OCI-LY1 (cell line): Measurements from ENCODE around the gene FILIP1.

Experiments
- H2AFZ ChIP-seq: fragments of 200-600 bp; sonication (generic), shearing (Covaris generic); 2 replicates; pipeline ENCODE4 v1.6.0; 2014; ENCODE audit warnings: antibody characterized with exemption, mild to moderate bottlenecking, low read length
- H3F3A ChIP-seq: fragments of 200-600 bp; sonication (generic), shearing (Covaris generic); 2 replicates; pipeline ENCODE4 v1.6.0; 2014; ENCODE audit warnings: mild to moderate bottlenecking, antibody characterized with exemption, low read length, moderate library complexity; ENCODE audit not compliant: insufficient read depth
- H3K27ac ChIP-seq: fragments of 200-600 bp; sonication (generic); 2 replicates; pipeline ENCODE4 v1.5.1; 2014; ENCODE audit warnings: low read length, mixed run types, mild to moderate bottlenecking, low read depth; ENCODE audit not compliant: poor library complexity, severe bottlenecking
- H3K27me3 ChIP-seq: fragments of 200-600 bp; sonication (generic); 2 replicates; pipeline ENCODE4 v1.6.0; 2014; ENCODE audit warnings: antibody characterized with exemption, mild to moderate bottlenecking, low read length, moderate library complexity; ENCODE audit not compliant: insufficient read depth
- H3K36me3 ChIP-seq: fragments of 200-600 bp; sonication (generic); 2 replicates; pipeline ENCODE4 v1.6.1; 2014; ENCODE audit warnings: mild to moderate bottlenecking, antibody characterized with exemption, low read length, moderate library complexity, mixed read lengths; ENCODE audit not compliant: insufficient read depth
- H3K4me1 ChIP-seq: fragments of 200-600 bp; sonication (generic); 2 replicates; pipeline ENCODE4 v1.5.1; 2014; ENCODE audit warnings: mild to moderate bottlenecking, low read length, moderate library complexity; ENCODE audit not compliant: insufficient read depth, severe bottlenecking
- H3K4me2 ChIP-seq: fragments of 200-600 bp; sonication (generic), shearing (Covaris generic); 2 replicates; pipeline ENCODE4 v1.6.1; 2014; ENCODE audit warnings: low read length
- H3K4me3 ChIP-seq: fragments of 200-600 bp; sonication (generic); 2 replicates; pipeline ENCODE4 v1.5.1; 2014; ENCODE audit warnings: low read length, low read depth, mild to moderate bottlenecking, mixed read lengths; ENCODE audit not compliant: poor library complexity, severe bottlenecking
- H3K79me2 ChIP-seq: fragments of 200-600 bp; shearing (Covaris generic); 2 replicates; pipeline ENCODE4 v1.6.1; 2016; ENCODE audit warnings: mixed run types, low read length, mixed read lengths; ENCODE audit not compliant: insufficient read depth
- H3K9ac ChIP-seq: fragments of 200-600 bp; sonication (generic), shearing (Covaris generic); 2 replicates; pipeline ENCODE4 v1.6.1; 2014; ENCODE audit warnings: mild to moderate bottlenecking, low read length, mixed read lengths
- H3K9me2 ChIP-seq: fragments of 200-600 bp; sonication (generic), shearing (Covaris generic); 2 replicates; pipeline ENCODE4 v1.6.1; 2014; ENCODE audit warnings: low read depth, mild to moderate bottlenecking, low read length, mixed read lengths
- H3K9me3 ChIP-seq: fragments of 200-600 bp; shearing (Covaris generic); 2 replicates; pipeline ENCODE4 v1.6.1; 2014; ENCODE audit warnings: low read length, mixed read lengths
- H4K20me1 ChIP-seq: fragments of 200-600 bp; sonication (generic), shearing (Covaris generic); 2 replicates; pipeline ENCODE4 v1.6.0; 2016; ENCODE audit warnings: mild to moderate bottlenecking, low read length; ENCODE audit not compliant: insufficient read depth
- EZH2 ChIP-seq: fragments of 200-600 bp; sonication (generic), shearing (Covaris generic); IDR thresholded peaks from 2 replicates; pipeline ENCODE4 v1.8.0; 2017; ENCODE audit warnings: borderline replicate concordance, mixed run types, mild to moderate bottlenecking, antibody characterized with exemption, low read length, moderate library complexity, mixed read lengths
- TF ChIP-seq, protein P1 (sequence below): fragments of 200-600 bp; sonication (generic), shearing (Covaris generic); IDR thresholded peaks from 2 replicates; pipeline ENCODE4 v1.5.1; 2017; ENCODE audit warnings: mild to moderate bottlenecking, antibody characterized with exemption, low read length, moderate library complexity, mixed read lengths

FILIP1 gene

DNA sequence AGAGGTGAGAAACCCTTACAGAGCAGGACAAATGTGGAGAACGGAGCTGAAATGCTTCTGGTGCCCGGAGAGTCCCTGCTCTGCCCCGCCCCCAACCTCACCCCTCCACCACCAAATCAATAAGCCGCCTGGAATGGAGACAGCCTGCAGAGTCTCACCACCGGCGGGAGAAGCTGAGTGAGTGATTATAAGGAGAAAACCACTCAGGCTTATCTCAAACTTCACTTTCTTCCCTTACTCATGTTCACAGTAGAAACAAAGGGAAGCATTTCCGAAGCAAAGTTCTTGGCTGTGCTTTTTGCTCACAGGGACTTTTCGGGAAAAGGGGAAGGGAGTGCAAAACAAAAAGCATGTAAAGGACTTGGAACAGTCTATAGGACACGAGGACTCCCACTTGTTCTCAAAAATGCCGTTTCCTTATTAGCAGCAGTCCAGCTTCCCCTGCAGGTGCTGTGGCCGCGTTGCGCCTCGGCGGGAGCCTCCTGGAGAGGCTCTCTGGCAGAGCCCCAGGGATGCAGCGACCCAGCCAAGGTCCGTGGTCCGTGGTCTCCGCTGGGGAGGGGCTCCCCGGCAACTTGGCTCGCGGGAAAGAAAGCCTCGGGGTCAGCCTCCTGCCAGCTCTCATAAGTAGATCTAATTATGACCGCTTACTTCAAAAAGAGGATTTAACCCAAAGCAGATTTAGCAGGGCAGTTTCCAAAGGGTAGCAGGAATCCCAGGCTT, 144.2 kb downstream of the FILIP1 start:
- H3F3A ChIP-seq, result no peaks in the 10 kb centered on the region
- TF ChIP-seq, protein P1, sequence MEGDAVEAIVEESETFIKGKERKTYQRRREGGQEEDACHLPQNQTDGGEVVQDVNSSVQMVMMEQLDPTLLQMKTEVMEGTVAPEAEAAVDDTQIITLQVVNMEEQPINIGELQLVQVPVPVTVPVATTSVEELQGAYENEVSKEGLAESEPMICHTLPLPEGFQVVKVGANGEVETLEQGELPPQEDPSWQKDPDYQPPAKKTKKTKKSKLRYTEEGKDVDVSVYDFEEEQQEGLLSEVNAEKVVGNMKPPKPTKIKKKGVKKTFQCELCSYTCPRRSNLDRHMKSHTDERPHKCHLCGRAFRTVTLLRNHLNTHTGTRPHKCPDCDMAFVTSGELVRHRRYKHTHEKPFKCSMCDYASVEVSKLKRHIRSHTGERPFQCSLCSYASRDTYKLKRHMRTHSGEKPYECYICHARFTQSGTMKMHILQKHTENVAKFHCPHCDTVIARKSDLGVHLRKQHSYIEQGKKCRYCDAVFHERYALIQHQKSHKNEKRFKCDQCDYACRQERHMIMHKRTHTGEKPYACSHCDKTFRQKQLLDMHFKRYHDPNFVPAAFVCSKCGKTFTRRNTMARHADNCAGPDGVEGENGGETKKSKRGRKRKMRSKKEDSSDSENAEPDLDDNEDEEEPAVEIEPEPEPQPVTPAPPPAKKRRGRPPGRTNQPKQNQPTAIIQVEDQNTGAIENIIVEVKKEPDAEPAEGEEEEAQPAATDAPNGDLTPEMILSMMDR, result no peak
- TF ChIP-seq EZH2, result no peak
- H3K9me2 ChIP-seq, result no peaks in the 10 kb centered on the region
- H3K9me3 ChIP-seq, result no peaks in the 10 kb centered on the region
- H3K27ac ChIP-seq, result no peak overlapping the region
- H3K27me3 ChIP-seq, result no peaks in the 10 kb centered on the region
- no peaks in the 10 kb centered on the region for H3K36me3 ChIP-seq
- H2AFZ ChIP-seq, result no peak overlapping the region
- H3K79me2 ChIP-seq, result no peaks in the 10 kb centered on the region
- H3K4me2 ChIP-seq, result no peak overlapping the region
- H3K9ac ChIP-seq, result no peak overlapping the region
- no peaks in the 10 kb centered on the region for H3K4me1 ChIP-seq
- no peaks in the 10 kb centered on the region for H4K20me1 ChIP-seq
- no peak overlapping the region for H3K4me3 ChIP-seq

DNA sequence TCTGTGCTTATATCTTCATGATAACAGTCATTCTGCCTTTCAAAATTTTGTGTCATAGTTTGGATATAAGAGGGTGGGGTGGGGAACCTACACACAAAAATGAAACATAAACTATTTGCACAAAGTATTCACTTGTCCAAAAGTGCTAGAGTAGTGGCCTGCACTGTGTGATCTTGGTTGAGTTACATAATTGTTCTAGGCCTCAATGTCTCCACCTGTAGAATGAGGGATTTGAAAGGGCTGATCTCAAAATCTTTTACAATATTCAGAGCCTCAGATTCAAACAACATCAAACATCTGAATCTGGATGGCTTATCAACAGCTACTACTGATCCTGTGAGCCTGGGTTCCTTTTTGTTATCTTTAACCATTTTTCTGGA, 144.7 kb downstream of the FILIP1 start:
- Histone ChIP-seq H3K79me2 (no peaks in the 10 kb centered on the region), H2AFZ (no peak overlapping the region), H4K20me1 (no peaks in the 10 kb centered on the region), H3K36me3 (no peaks in the 10 kb centered on the region), H3K9ac (no peak overlapping the region), H3K9me3 (no peaks in the 10 kb centered on the region), H3K9me2 (no peaks in the 10 kb centered on the region), H3K4me1 (no peaks in the 10 kb centered on the region), H3K27me3 (no peaks in the 10 kb centered on the region), H3K27ac (no peak overlapping the region), H3K4me2 (no peak overlapping the region), H3K4me3 (no peak overlapping the region), H3F3A (no peaks in the 10 kb centered on the region)
- TF ChIP-seq, protein P1, result no peak
- TF ChIP-seq EZH2, result no peak

- no peak overlapping the region for H3K4me3 ChIP-seq
- no peaks in the 10 kb centered on the region for H3K79me2 ChIP-seq
- no peak overlapping the region for H2AFZ ChIP-seq
- H3K27me3 ChIP-seq, result no peaks in the 10 kb centered on the region
- H3K27ac ChIP-seq, result no peak overlapping the region
- no peaks in the 10 kb centered on the region for H3K9me2 ChIP-seq
- H3K9ac ChIP-seq, result no peak overlapping the region
- H3K36me3 ChIP-seq, result no peaks in the 10 kb centered on the region
- no peaks in the 10 kb centered on the region for H3F3A ChIP-seq
- TF ChIP-seq, protein P1, result no peak
- TF ChIP-seq EZH2, result no peak
- H3K9me3 ChIP-seq, result no peaks in the 10 kb centered on the region
- no peaks in the 10 kb centered on the region for H3K4me1 ChIP-seq
- no peak overlapping the region for H3K4me2 ChIP-seq
- H4K20me1 ChIP-seq, result no peaks in the 10 kb centered on the region
Measured at GRCh38 chr6:75347898-75348610, 145.5 kb downstream of the FILIP1 start.
